Esophagus squamous epithelium (tissue), 4 donors: Measurements from ENCODE around the gene C6orf132.

ENCODE experiments used
- POLR2A ChIP-seq, 4 donors: fragments of 450-650 bp; IDR thresholded peaks; one replicate each; pipeline ENCODE4 v1.6.1; 2017; ENCODE audit warnings: antibody characterized with exemption in 4 of 4, mild to moderate bottlenecking in 4 of 4, moderate library complexity in 3 of 4
- TF ChIP-seq, protein P1 (sequence below), 6 experiments: fragments of 450-650 bp in 4 of 6; fragments of 200-600 bp in 2 of 6; sonication (generic) in 2 of 6; IDR thresholded peaks; one replicate each; pipeline ENCODE4 v1.5.1; 2016 to 2019; ENCODE audit warnings: antibody characterized with exemption in 6 of 6, mild to moderate bottlenecking in 4 of 6, moderate library complexity in 4 of 6

DNA sequence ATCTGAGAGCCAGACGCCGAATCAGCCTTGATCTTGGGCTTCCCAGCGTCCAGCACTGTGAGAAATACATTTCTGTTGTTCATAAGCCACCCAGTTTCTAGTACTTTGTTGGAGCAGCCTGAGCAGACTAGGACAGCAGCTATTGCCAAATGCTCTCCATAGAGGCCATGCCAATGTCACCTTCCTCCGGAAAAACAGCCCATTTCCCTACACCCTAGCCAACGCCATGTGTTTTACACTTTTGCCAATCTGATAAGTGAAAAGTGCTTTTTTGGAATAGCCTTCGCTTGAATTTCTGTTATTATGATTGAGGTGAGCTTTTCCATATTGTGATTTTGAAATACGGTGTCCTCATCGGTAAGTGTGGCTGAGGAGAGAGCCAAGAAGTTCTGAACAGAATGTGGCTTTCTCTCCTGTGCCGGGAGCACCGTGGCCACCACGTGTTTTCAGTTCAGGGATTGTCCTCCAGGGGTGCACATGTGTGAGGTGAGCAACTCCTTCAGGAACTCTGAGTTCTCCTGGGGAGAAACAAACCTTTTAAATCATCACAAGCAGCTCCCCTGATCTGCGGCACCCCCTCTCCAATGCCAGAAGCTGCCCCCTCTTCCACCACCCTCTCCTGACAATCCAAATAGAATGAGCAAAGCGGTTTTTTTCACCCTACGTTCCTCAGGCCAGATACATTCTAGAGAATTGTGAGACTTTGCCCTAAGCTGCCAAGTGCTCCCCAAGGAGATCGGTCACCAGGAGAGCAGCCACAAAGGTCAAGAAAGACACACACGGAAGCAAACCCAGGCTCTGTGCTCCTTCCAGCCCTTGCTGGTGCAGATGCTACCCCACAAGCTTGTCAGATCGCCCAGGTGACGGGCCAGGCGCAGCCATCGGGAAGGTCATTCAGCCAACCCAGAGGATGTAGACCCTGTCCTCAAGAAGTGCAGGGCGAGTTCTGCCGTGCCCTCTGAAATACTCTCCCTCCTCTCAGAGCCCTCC, 56.1 kb downstream of the C6orf132 start:
- TF ChIP-seq, protein P1, sequence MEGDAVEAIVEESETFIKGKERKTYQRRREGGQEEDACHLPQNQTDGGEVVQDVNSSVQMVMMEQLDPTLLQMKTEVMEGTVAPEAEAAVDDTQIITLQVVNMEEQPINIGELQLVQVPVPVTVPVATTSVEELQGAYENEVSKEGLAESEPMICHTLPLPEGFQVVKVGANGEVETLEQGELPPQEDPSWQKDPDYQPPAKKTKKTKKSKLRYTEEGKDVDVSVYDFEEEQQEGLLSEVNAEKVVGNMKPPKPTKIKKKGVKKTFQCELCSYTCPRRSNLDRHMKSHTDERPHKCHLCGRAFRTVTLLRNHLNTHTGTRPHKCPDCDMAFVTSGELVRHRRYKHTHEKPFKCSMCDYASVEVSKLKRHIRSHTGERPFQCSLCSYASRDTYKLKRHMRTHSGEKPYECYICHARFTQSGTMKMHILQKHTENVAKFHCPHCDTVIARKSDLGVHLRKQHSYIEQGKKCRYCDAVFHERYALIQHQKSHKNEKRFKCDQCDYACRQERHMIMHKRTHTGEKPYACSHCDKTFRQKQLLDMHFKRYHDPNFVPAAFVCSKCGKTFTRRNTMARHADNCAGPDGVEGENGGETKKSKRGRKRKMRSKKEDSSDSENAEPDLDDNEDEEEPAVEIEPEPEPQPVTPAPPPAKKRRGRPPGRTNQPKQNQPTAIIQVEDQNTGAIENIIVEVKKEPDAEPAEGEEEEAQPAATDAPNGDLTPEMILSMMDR (IDR thresholded peaks at IDR 0.05) = peak in 3 of 6 experiments; percentile 21 to 50 (median 24)
- no peak for TF ChIP-seq POLR2A (IDR thresholded peaks at IDR 0.05)
